Ovary (tissue), 3 donors: ENCODE results near the gene KNDC1.

Experiments used
- POLR2A ChIP-seq: fragments of 450-650 bp; IDR thresholded peaks from one replicate; pipeline ENCODE4 v1.6.1; 2017; ENCODE audit warnings: antibody characterized with exemption, mild to moderate bottlenecking, moderate library complexity
- TF ChIP-seq, protein P1 (sequence below), 3 donors: fragments of 450-650 bp in 2 of 3; fragments of 200-600 bp in 1 of 3; IDR thresholded peaks; one replicate each; pipeline versions ENCODE4 v1.5.1 to v1.8.0; 2016 to 2022; ENCODE audit warnings: antibody characterized with exemption in 3 of 3, mild to moderate bottlenecking in 1 of 3
- donor health status: DM: no; HTN: no; CAD: no.

DNA sequence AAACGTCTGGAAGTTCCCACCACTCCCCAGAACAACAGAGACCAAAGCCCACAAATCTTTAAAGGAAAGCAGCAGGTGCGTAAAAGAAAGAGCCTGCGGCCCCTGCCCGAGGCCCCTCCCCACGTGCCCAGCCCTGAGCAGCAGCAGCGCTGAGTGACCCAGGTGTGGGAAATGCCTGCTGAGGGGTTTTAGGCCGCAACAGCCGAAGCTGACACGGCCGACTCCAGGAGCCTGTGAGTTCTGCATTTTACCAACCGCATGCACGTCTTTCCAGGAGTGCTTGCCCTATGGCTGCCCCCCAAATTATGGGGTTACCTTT lies 1.6 kb upstream of the KNDC1 start:
- no peak for TF ChIP-seq POLR2A
- TF ChIP-seq, protein P1, sequence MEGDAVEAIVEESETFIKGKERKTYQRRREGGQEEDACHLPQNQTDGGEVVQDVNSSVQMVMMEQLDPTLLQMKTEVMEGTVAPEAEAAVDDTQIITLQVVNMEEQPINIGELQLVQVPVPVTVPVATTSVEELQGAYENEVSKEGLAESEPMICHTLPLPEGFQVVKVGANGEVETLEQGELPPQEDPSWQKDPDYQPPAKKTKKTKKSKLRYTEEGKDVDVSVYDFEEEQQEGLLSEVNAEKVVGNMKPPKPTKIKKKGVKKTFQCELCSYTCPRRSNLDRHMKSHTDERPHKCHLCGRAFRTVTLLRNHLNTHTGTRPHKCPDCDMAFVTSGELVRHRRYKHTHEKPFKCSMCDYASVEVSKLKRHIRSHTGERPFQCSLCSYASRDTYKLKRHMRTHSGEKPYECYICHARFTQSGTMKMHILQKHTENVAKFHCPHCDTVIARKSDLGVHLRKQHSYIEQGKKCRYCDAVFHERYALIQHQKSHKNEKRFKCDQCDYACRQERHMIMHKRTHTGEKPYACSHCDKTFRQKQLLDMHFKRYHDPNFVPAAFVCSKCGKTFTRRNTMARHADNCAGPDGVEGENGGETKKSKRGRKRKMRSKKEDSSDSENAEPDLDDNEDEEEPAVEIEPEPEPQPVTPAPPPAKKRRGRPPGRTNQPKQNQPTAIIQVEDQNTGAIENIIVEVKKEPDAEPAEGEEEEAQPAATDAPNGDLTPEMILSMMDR (IDR thresholded peaks at IDR 0.05) = no peak
